Measurements from ENCODE around the gene TRIM15. TPM values are rescaled to one million over a fixed set of nuclear protein-coding genes. Genes with fewer than 3 reads are reported as not detected.
A peak's percentile ranks its signal among the peaks of the same experiment; 100 is the strongest.

The TRIM15 gene
- total and polyA plus RNA-seq, 10 of the 15 experiments (the other 5 are each of a cell fraction or from before 2014, with no cell fraction given), result 0.29 TPM; not detected in 9

GRCh38 chr6:30212865-30213666, 49.7 kb downstream of the TRIM15 start, which contains the start of gene TRIM26 (continued):
- peak; percentile 11; the same call in 1 of the 2 replicates for TF ChIP-seq ZNF687 (IDR thresholded peaks at IDR 0.05)
- no peak for TF ChIP-seq IRF5 (IDR thresholded peaks at IDR 0.05; ENCODE audit: borderline replicate concordance)
- 0 out of 4 replicates have a peak, but pooled peaks of 1 of the 2 experiments have one; percentile 43 for TF ChIP-seq EP300 (IDR thresholded peaks at IDR 0.05; ENCODE audit: borderline replicate concordance in 1 of 2, control insufficient read depth in 1 of 2, low read depth in 2 of 2, low read length in 2 of 2)
- peak; percentile 44; the same call in 1 of the 2 replicates for TF ChIP-seq BACH1 (IDR thresholded peaks at IDR 0.05; ENCODE audit: borderline replicate concordance)
- TF ChIP-seq SPI1 (IDR thresholded peaks at IDR 0.05; ENCODE audit: borderline replicate concordance, insufficient read depth, low read depth, low read length), result no peak
- TF ChIP-seq SREBF2 (IDR thresholded peaks at IDR 0.05; ENCODE audit: low read length), result no peak
- TF ChIP-seq, protein P1, sequence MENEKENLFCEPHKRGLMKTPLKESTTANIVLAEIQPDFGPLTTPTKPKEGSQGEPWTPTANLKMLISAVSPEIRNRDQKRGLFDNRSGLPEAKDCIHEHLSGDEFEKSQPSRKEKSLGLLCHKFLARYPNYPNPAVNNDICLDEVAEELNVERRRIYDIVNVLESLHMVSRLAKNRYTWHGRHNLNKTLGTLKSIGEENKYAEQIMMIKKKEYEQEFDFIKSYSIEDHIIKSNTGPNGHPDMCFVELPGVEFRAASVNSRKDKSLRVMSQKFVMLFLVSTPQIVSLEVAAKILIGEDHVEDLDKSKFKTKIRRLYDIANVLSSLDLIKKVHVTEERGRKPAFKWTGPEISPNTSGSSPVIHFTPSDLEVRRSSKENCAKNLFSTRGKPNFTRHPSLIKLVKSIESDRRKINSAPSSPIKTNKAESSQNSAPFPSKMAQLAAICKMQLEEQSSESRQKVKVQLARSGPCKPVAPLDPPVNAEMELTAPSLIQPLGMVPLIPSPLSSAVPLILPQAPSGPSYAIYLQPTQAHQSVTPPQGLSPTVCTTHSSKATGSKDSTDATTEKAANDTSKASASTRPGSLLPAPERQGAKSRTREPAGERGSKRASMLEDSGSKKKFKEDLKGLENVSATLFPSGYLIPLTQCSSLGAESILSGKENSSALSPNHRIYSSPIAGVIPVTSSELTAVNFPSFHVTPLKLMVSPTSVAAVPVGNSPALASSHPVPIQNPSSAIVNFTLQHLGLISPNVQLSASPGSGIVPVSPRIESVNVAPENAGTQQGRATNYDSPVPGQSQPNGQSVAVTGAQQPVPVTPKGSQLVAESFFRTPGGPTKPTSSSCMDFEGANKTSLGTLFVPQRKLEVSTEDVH (IDR thresholded peaks at IDR 0.05; ENCODE audit: low read depth, partially characterized antibody), result peak; percentile 85
- TF ChIP-seq SUZ12 (IDR thresholded peaks at IDR 0.05; ENCODE audit: unreplicated experiment), result no peak
- TF ChIP-seq NRF1 (conservative IDR thresholded peaks at IDR 0.05; ENCODE audit: low read depth, low read length), result 0 out of 2 replicates have a peak, but pooled peaks have one; percentile 19
- no peak for TF ChIP-seq MEF2B (IDR thresholded peaks at IDR 0.05; ENCODE audit: partially characterized antibody, poor library complexity, severe bottlenecking)
- TF ChIP-seq MAX (IDR thresholded peaks at IDR 0.05; ENCODE audit: low read depth, low read length), result peak; percentile 33; the same call in 1 of the 2 replicates
- TF ChIP-seq, protein P2, sequence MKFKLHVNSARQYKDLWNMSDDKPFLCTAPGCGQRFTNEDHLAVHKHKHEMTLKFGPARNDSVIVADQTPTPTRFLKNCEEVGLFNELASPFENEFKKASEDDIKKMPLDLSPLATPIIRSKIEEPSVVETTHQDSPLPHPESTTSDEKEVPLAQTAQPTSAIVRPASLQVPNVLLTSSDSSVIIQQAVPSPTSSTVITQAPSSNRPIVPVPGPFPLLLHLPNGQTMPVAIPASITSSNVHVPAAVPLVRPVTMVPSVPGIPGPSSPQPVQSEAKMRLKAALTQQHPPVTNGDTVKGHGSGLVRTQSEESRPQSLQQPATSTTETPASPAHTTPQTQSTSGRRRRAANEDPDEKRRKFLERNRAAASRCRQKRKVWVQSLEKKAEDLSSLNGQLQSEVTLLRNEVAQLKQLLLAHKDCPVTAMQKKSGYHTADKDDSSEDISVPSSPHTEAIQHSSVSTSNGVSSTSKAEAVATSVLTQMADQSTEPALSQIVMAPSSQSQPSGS (IDR thresholded peaks at IDR 0.05; ENCODE audit: low read length), result no peak
- peak; percentile 45; the same call in 1 of the 2 replicates for TF ChIP-seq BRCA1 (IDR thresholded peaks at IDR 0.05; ENCODE audit: low read depth, low read length)
- peak; percentile 20 for TF ChIP-seq KLF5 (IDR thresholded peaks at IDR 0.05; ENCODE audit: partially characterized antibody)

Data from GM12878 (cell line).